Epithelial cell of proximal tubule (primary cell): ENCODE results near the gene CTXN1. TPM values are rescaled to one million over a fixed set of nuclear protein-coding genes. Genes with fewer than 3 reads are reported as not detected.
A peak's percentile ranks its signal among the peaks of the same experiment; 100 is the strongest.

ENCODE experiments used
- DNase-seq: peaks from one replicate; pipeline ENCODE4 v3.0.0-alpha.2; 2011; ENCODE audit warnings: low read depth
- H3K4me3 ChIP-seq: 2 replicates; pipeline ENCODE4 v1.5.1; 2011; ENCODE audit warnings: low read depth, mild to moderate bottlenecking, low read length
- CTCF ChIP-seq: conservative IDR thresholded peaks from 2 replicates; pipeline ENCODE4 v1.5.1; 2012; ENCODE audit warnings: low read depth, mild to moderate bottlenecking, low read length
- total RNA-seq: library from RNA; depleted of rRNA; stranded (reverse); fragments of >200 nt; gene quantifications from 2 replicates; pipeline ENCODE4 v1.2.3, GENCODE V29; 2015

CTXN1 gene
- total RNA-seq = 12.4 and 42.8 TPM in 2 replicates

GRCh38 chr19:7926021-7926726 lies at the start of gene CTXN1:
TSS of gene CTXN1 (minus strand) at chr19:7926135. CDS start at chr19:7925538, 597 bp downstream.
- no peak for DNase-seq
- no peak for TF ChIP-seq CTCF
- H3K4me3 ChIP-seq = peak within 1 kb of the TSS; percentile 58

- DNase-seq = no peak
- H3K4me3 ChIP-seq = no peak overlapping the region
- no peak for TF ChIP-seq CTCF
Observed at GRCh38 chr19:7975037-7975436, 49.1 kb upstream of the CTXN1 start.

GRCh38 chr19:7973883-7974282 lies 47.9 kb upstream of the CTXN1 start:
- TF ChIP-seq CTCF = no peak
- H3K4me3 ChIP-seq = no peak overlapping the region
- no peak for DNase-seq

GRCh38 chr19:7971553-7972520 lies 45.9 kb upstream of the CTXN1 start:
- DNase-seq = no peak
- H3K4me3 ChIP-seq = no peak overlapping the region
- no peak for TF ChIP-seq CTCF

GRCh38 chr19:7970716-7971448 lies 44.9 kb upstream of the CTXN1 start:
- no peak for DNase-seq
- H3K4me3 ChIP-seq = no peak overlapping the region
- TF ChIP-seq CTCF = peak; percentile 82

GRCh38 chr19:7969555-7969939 lies 43.6 kb upstream of the CTXN1 start:
- H3K4me3 ChIP-seq = no peak overlapping the region
- DNase-seq = no peak
- no peak for TF ChIP-seq CTCF
